Measurements from ENCODE around the gene OR2C3. TPM values are rescaled to one million over a fixed set of nuclear protein-coding genes. Genes with fewer than 3 reads are reported as not detected.

The OR2C3 gene
- total RNA-seq, 1 experiment from 2014 or later, result not detected

DNA sequence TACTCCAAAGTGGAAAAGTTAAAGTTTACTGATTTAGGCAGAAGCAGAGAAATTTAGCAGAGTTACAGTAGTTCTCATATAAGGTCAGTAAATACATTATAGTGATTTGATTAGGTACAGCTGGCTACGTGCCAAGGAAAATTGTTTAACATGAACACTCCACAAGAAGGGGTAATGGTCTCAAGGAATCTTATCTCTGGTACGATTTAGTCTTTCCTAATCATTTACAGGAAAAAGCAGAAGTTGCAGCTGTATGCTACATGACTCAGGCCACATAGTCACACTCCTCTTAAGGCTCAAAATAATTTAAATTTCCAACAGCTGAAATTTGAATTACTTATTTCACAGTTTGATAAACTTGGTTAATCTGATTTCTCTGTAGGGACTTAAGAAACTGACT, 41.5 kb downstream of the OR2C3 start (continued):
- TF ChIP-seq CTCF (IDR thresholded peaks at IDR 0.05 in 2 of 3, conservative IDR thresholded peaks at IDR 0.05 in 1 of 3; ENCODE audit: borderline replicate concordance in 1 of 3, insufficient read depth in 1 of 3, low read depth in 2 of 3, low read length in 2 of 3) (no peak), SP1 (IDR thresholded peaks at IDR 0.05; ENCODE audit: low read depth) (no peak), SIN3A (IDR thresholded peaks at IDR 0.05; ENCODE audit: low read depth) (no peak), TCF7L2 (IDR thresholded peaks at IDR 0.05; ENCODE audit: borderline replicate concordance, extremely low read depth, insufficient read depth, insufficient read length) (no peak), CBX3 (IDR thresholded peaks at IDR 0.05; ENCODE audit: low read depth) (no peak)

- Histone ChIP-seq H3K9me3 (ENCODE audit: control insufficient read depth in 1 of 2, insufficient read depth in 1 of 2, low read depth in 1 of 2, low read length in 2 of 2) (no peaks in the 10 kb centered on the region), H3K4me1 (ENCODE audit: control insufficient read depth in 1 of 2, insufficient read depth in 2 of 2, low read length in 2 of 2) (no peaks in the 10 kb centered on the region), H3K9ac (ENCODE audit: low read length) (no peak overlapping the region), H3K27ac (ENCODE audit: low read depth, low read length) (no peak overlapping the region), H3K9me2 (ENCODE audit: insufficient read depth) (no peaks in the 10 kb centered on the region), H2AFZ (ENCODE audit: low read depth, low read length, poor library complexity, severe bottlenecking) (no peak overlapping the region), H3K36me3 (ENCODE audit: control insufficient read depth in 1 of 2, insufficient read depth in 2 of 2, low read length in 2 of 2) (no peaks in the 10 kb centered on the region), H3K27me3 (ENCODE audit: insufficient read depth, low read length) (0 out of 2 replicates have a peak, but pooled peaks cover 19% of the 10 kb centered on the region), H3K4me3 (replicated peaks in 1 of 2; ENCODE audit: low read depth in 1 of 2, low read length in 2 of 2) (no peak overlapping the region), H3K79me2 (ENCODE audit: insufficient read depth, low read length) (no peaks in the 10 kb centered on the region), H3K4me2 (ENCODE audit: low read length) (no peak overlapping the region), H4K20me1 (ENCODE audit: insufficient read depth) (no peaks in the 10 kb centered on the region)
- no peak for DNase-seq (ENCODE audit: low read depth, low spot score)
- CTCF ChIA-PET, result no interaction called here
- intact Hi-C loops (cut with micrococcal nuclease), result no loop called here
- no TSS peak for BruUV-seq (replicated peaks)
- POLR2A ChIA-PET, result no interaction called here
- RAD21 ChIA-PET (ENCODE audit: low non-redundant PET in 1 of 2, low total read pairs in 2 of 2, uncharacterized antibody in 2 of 2, unreplicated experiment in 2 of 2), result no interaction called here
- no peak for ATAC-seq
- TF ChIP-seq TCF7L2 (IDR thresholded peaks at IDR 0.05; ENCODE audit: borderline replicate concordance, extremely low read depth, insufficient read depth, insufficient read length) (no peak), ZNF274 (IDR thresholded peaks at IDR 0.05; ENCODE audit: low read depth, low read length) (no peak), REST (IDR thresholded peaks at IDR 0.05; ENCODE audit: low read depth) (no peak), CTCF (IDR thresholded peaks at IDR 0.05 in 2 of 3, conservative IDR thresholded peaks at IDR 0.05 in 1 of 3; ENCODE audit: borderline replicate concordance in 1 of 3, insufficient read depth in 1 of 3, low read depth in 2 of 3, low read length in 2 of 3) (no peak), POLR2A (IDR thresholded peaks at IDR 0.05; ENCODE audit: borderline replicate concordance, extremely low read depth, insufficient read depth, insufficient read length) (no peak), ELF1 (IDR thresholded peaks at IDR 0.05; ENCODE audit: borderline replicate concordance, low read depth) (no peak), POLR2AphosphoS5 (IDR thresholded peaks at IDR 0.05; ENCODE audit: low read depth, low read length) (no peak), ZFX (IDR thresholded peaks at IDR 0.05) (no peak), CEBPB (IDR thresholded peaks at IDR 0.05; ENCODE audit: low read depth) (no peak), EZH2phosphoT487 (IDR thresholded peaks at IDR 0.05; ENCODE audit: borderline replicate concordance) (no peak)
- TF ChIP-seq, protein P1, sequence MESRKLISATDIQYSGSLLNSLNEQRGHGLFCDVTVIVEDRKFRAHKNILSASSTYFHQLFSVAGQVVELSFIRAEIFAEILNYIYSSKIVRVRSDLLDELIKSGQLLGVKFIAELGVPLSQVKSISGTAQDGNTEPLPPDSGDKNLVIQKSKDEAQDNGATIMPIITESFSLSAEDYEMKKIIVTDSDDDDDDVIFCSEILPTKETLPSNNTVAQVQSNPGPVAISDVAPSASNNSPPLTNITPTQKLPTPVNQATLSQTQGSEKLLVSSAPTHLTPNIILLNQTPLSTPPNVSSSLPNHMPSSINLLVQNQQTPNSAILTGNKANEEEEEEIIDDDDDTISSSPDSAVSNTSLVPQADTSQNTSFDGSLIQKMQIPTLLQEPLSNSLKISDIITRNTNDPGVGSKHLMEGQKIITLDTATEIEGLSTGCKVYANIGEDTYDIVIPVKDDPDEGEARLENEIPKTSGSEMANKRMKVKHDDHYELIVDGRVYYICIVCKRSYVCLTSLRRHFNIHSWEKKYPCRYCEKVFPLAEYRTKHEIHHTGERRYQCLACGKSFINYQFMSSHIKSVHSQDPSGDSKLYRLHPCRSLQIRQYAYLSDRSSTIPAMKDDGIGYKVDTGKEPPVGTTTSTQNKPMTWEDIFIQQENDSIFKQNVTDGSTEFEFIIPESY (IDR thresholded peaks at IDR 0.05; ENCODE audit: extremely low read depth, insufficient replicate concordance, low read length), result no peak
- TF ChIP-seq, protein P2, sequence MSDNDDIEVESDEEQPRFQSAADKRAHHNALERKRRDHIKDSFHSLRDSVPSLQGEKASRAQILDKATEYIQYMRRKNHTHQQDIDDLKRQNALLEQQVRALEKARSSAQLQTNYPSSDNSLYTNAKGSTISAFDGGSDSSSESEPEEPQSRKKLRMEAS (IDR thresholded peaks at IDR 0.05), result no peak
Observed at GRCh38 chr1:247493106-247493505, 43.1 kb downstream of the OR2C3 start.

All from HCT116 (cell line).